Mammary epithelial cell (primary cell): ENCODE data around the gene PTTG1IP2.

Experiments
- CTCF ChIP-seq, 2 donors: IDR thresholded peaks in 1 of 2; conservative IDR thresholded peaks in 1 of 2; 2 replicates each; pipeline ENCODE4 v1.5.1; 2011 to 2012; ENCODE audit warnings: inconsistent platforms in 2 of 2, low read length in 2 of 2, mild to moderate bottlenecking in 2 of 2, control low read depth in 1 of 2, low read depth in 1 of 2; ENCODE audit not compliant: insufficient read depth in 1 of 2; ENCODE audit errors: extremely low read depth in 1 of 2
- EZH2 ChIP-seq: IDR thresholded peaks from 2 replicates; pipeline ENCODE4 v1.6.1; 2012; ENCODE audit warnings: low read length, inconsistent platforms, borderline replicate concordance

GRCh38 chr7:90461219-90461618, 8.2 kb upstream of the PTTG1IP2 start:
- TF ChIP-seq EZH2 (no peak), CTCF (conservative IDR thresholded peaks at IDR 0.05 in 1 of 2, IDR thresholded peaks at IDR 0.05 in 1 of 2; ENCODE audit: extremely low read depth in 1 of 2, insufficient read depth in 1 of 2, low read depth in 1 of 2, low read length in 2 of 2) (no peak)
